Thymus (tissue), 11 donors: ENCODE results near the gene MGAT5B. TPM values are rescaled to one million over a fixed set of nuclear protein-coding genes. Genes with fewer than 3 reads are reported as not detected.

Experiments used
- DNase-seq, 9 donors: peaks; one replicate each; pipeline ENCODE4 v3.0.0-alpha.2; 2013; ENCODE audit warnings: low spot score in 9 of 9, low read depth in 6 of 9, missing footprints in 1 of 9
- H3K27ac ChIP-seq, 2 donors: one replicate each; pipeline ENCODE4 v1.5.1; 2013; ENCODE audit warnings: control low read depth in 1 of 2, low read depth in 1 of 2, low read length in 1 of 2, mild to moderate bottlenecking in 1 of 2, moderate library complexity in 1 of 2
- H3K27me3 ChIP-seq, 2 donors: one replicate each; pipeline ENCODE4 v1.5.1; 2013; ENCODE audit warnings: low read length in 1 of 2; ENCODE audit not compliant: control insufficient read depth in 2 of 2, insufficient read depth in 1 of 2
- H3K36me3 ChIP-seq, 2 donors: one replicate each; pipeline ENCODE4 v1.5.1; 2013; ENCODE audit warnings: low read length in 1 of 2, mild to moderate bottlenecking in 1 of 2, moderate library complexity in 1 of 2; ENCODE audit not compliant: control insufficient read depth in 2 of 2, insufficient read depth in 2 of 2
- H3K4me1 ChIP-seq, 2 donors: one replicate each; pipeline ENCODE4 v1.5.1; 2013; ENCODE audit warnings: low read length in 2 of 2; ENCODE audit not compliant: control insufficient read depth in 2 of 2, insufficient read depth in 2 of 2
- H3K4me3 ChIP-seq, 2 donors: one replicate each; pipeline ENCODE4 v1.5.1; 2013; ENCODE audit warnings: low read length in 2 of 2, control low read depth in 1 of 2, mild to moderate bottlenecking in 1 of 2
- H3K9me3 ChIP-seq, 2 donors: one replicate each; pipeline ENCODE4 v1.5.1; 2013; ENCODE audit warnings: low read length in 1 of 2, mild to moderate bottlenecking in 1 of 2; ENCODE audit not compliant: control insufficient read depth in 2 of 2, insufficient read depth in 1 of 2
- WGBS: extraction: QIAGEN DNeasy Blood & Tissue Kit; methylation state at CpG from one replicate; pipeline ENCODE4 v1.1.7; 2013; 5-methylcytosine and 5-hydroxymethylcytosine counted together
- polyA plus RNA-seq: library from polyadenylated mRNA; stranded (reverse); fragments of 200-250 nt; gene quantifications from one replicate; pipeline ENCODE4 v1.2.3, GENCODE V29; 2013
- total RNA-seq: library from RNA; stranded (reverse); fragments of 120-200 nt; gene quantifications from one replicate; pipeline ENCODE4 v1.2.4, GENCODE V29; 2013
- donor health status: healthy.

The MGAT5B gene
- total and polyA plus RNA-seq, 2 donors = 0.09 to 1.0 TPM

GRCh38 chr17:76892329-76892728 lies 24.1 kb downstream of the MGAT5B start:
- Histone ChIP-seq H3K4me3 (no peak overlapping the region), H3K4me1 (no peaks in the 10 kb centered on the region), H3K36me3 (no peaks in the 10 kb centered on the region), H3K9me3 (peaks cover 1 to 7% of the 10 kb centered on the region in 2 donors), H3K27ac (no peak overlapping the region), H3K27me3 (no peaks in the 10 kb centered on the region)
- DNase-seq = no peak
- 96% methylated on average over 10 of the region's 10 CpGs for WGBS

- peaks cover 1 to 7% of the 10 kb centered on the region in 2 donors for H3K9me3 ChIP-seq
- WGBS = 87% methylated on average over 13 of the region's 13 CpGs
- H3K4me3 ChIP-seq = no peak overlapping the region
- H3K27me3 ChIP-seq = peaks cover 0 to 2% of the 10 kb centered on the region in 2 donors
- no peaks in the 10 kb centered on the region for H3K36me3 ChIP-seq
- no peaks in the 10 kb centered on the region for H3K4me1 ChIP-seq
- no peak for DNase-seq
- H3K27ac ChIP-seq = no peak overlapping the region
These were observed 25.6 kb downstream of the MGAT5B start for GRCh38 chr17:76893623-76894334.

- peaks cover 0 to 4% of the 10 kb centered on the region in 2 donors for H3K27me3 ChIP-seq
- DNase-seq = no peak
- H3K9me3 ChIP-seq = peaks cover 1 to 7% of the 10 kb centered on the region in 2 donors
- no peaks in the 10 kb centered on the region for H3K36me3 ChIP-seq
- WGBS = 97% methylated on average over 11 of the region's 11 CpGs
- H3K27ac ChIP-seq = no peak overlapping the region
- H3K4me3 ChIP-seq = no peak overlapping the region
- no peaks in the 10 kb centered on the region for H3K4me1 ChIP-seq
These were observed 26.6 kb downstream of the MGAT5B start for GRCh38 chr17:76894842-76895241.

- Histone ChIP-seq H3K27ac (no peak overlapping the region), H3K4me3 (no peak overlapping the region), H3K4me1 (no peaks in the 10 kb centered on the region), H3K27me3 (peaks cover 0 to 4% of the 10 kb centered on the region in 2 donors), H3K9me3 (peaks cover 1 to 7% of the 10 kb centered on the region in 2 donors), H3K36me3 (no peaks in the 10 kb centered on the region)
- WGBS = 91% methylated on average over 10 of the region's 10 CpGs
- DNase-seq = no peak
These were observed 28.8 kb downstream of the MGAT5B start for GRCh38 chr17:76897023-76897422.

- peaks cover 0 to 4% of the 10 kb centered on the region in 2 donors for H3K27me3 ChIP-seq
- WGBS = 95% methylated on average over 7 of the region's 7 CpGs
These were observed 31.2 kb downstream of the MGAT5B start for GRCh38 chr17:76899414-76899813.

GRCh38 chr17:76900723-76901122 lies 32.5 kb downstream of the MGAT5B start:
- H3K27ac ChIP-seq = no peak overlapping the region
- H3K4me3 ChIP-seq = no peak overlapping the region
- peaks cover 0 to 4% of the 10 kb centered on the region in 2 donors for H3K27me3 ChIP-seq
- H3K9me3 ChIP-seq = no peaks in the 10 kb centered on the region
- no peak for DNase-seq
- H3K36me3 ChIP-seq = no peaks in the 10 kb centered on the region
- H3K4me1 ChIP-seq = no peaks in the 10 kb centered on the region
- 95% methylated on average over 8 of the region's 8 CpGs for WGBS

More at GRCh38 chr17:76899414-76899813, 31.2 kb downstream of the MGAT5B start:
- Histone ChIP-seq H3K9me3 (peaks cover 0 to 7% of the 10 kb centered on the region in 2 donors), H3K4me3 (no peak overlapping the region), H3K27ac (no peak overlapping the region), H3K36me3 (no peaks in the 10 kb centered on the region), H3K4me1 (no peaks in the 10 kb centered on the region)
- DNase-seq = no peak

- no peak for DNase-seq
- H3K27ac ChIP-seq = no peak overlapping the region
- WGBS = 94% methylated on average over 11 of the region's 11 CpGs
- peaks cover 0 to 10% of the 10 kb centered on the region in 2 donors for H3K27me3 ChIP-seq
- no peak overlapping the region for H3K4me3 ChIP-seq
- H3K36me3 ChIP-seq = no peaks in the 10 kb centered on the region
- H3K9me3 ChIP-seq = no peaks in the 10 kb centered on the region
- no peaks in the 10 kb centered on the region for H3K4me1 ChIP-seq
These were observed 33.5 kb downstream of the MGAT5B start for GRCh38 chr17:76901542-76902197.

- Histone ChIP-seq H3K36me3 (no peaks in the 10 kb centered on the region), H3K4me1 (no peaks in the 10 kb centered on the region), H3K4me3 (no peak overlapping the region), H3K27me3 (peaks cover 0 to 10% of the 10 kb centered on the region in 2 donors), H3K9me3 (no peaks in the 10 kb centered on the region), H3K27ac (no peak overlapping the region)
- 98% methylated on average over 14 of the region's 14 CpGs for WGBS
- no peak for DNase-seq
These were observed 34.3 kb downstream of the MGAT5B start for GRCh38 chr17:76902476-76902875.

GRCh38 chr17:76903631-76904030 lies 35.4 kb downstream of the MGAT5B start:
- Histone ChIP-seq H3K36me3 (no peaks in the 10 kb centered on the region), H3K27ac (no peak overlapping the region), H3K4me1 (no peaks in the 10 kb centered on the region), H3K27me3 (peaks cover 0 to 10% of the 10 kb centered on the region in 2 donors), H3K4me3 (no peak overlapping the region), H3K9me3 (no peaks in the 10 kb centered on the region)
- 97% methylated on average over 9 of the region's 9 CpGs for WGBS
- no peak for DNase-seq
